Kidney epithelial cell (primary cell): ENCODE data around the gene SLC66A1. TPM values are rescaled to one million over a fixed set of nuclear protein-coding genes. Genes with fewer than 3 reads are reported as not detected.

ENCODE experiments used
- DNase-seq: peaks from one replicate; pipeline ENCODE4 v3.0.0-alpha.2; 2010; ENCODE audit warnings: low read depth
- H3K27me3 ChIP-seq: 2 replicates; pipeline ENCODE4 v1.6.0; 2011; ENCODE audit warnings: low read length; ENCODE audit not compliant: control insufficient read depth, insufficient read depth
- H3K36me3 ChIP-seq: 2 replicates; pipeline ENCODE4 v1.5.1; 2011; ENCODE audit warnings: low read length; ENCODE audit not compliant: control insufficient read depth, insufficient read depth
- H3K4me3 ChIP-seq: 2 replicates; pipeline ENCODE4 v1.5.1; 2011; ENCODE audit warnings: low read depth, mild to moderate bottlenecking, control low read depth, low read length
- CTCF ChIP-seq: IDR thresholded peaks from 2 replicates; pipeline ENCODE4 v1.5.1; 2011; ENCODE audit warnings: mild to moderate bottlenecking, moderate library complexity, low read length, control low read depth, inconsistent platforms; ENCODE audit not compliant: insufficient read depth, poor library complexity, severe bottlenecking
- total RNA-seq: library from RNA; depleted of rRNA; stranded (reverse); fragments of >200 nt; gene quantifications from 2 replicates; pipeline ENCODE4 v1.2.3, GENCODE V29; 2015

SLC66A1 gene
- total RNA-seq, 1 donor from 2014 or later, result 50.6 TPM

DNA sequence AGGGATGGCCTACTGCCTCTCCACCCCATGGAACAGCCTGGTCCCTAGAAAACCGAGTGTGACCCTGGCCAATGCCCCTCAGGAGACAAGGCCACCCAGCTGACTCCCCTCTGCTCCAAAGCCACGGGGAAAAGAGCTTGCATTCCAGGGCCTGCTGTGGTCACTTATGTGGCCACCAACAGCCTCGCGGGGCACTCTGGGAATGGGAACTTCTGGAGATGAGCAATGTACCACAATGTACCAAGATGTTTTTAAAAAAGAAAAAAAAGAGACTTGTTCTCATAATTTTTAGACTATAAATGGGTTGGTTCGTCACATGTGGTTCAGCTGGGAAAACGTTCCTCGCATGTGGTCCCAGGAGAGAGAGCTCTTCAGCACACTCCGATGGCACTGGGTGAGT, 62.8 kb downstream of the SLC66A1 start:
- H3K4me3 ChIP-seq, result no peak overlapping the region
- H3K27me3 ChIP-seq, result no peaks in the 10 kb centered on the region
- no peak for TF ChIP-seq CTCF
- no peak for DNase-seq
- peaks cover 3% of the 10 kb centered on the region for H3K36me3 ChIP-seq

- peaks cover 3% of the 10 kb centered on the region for H3K36me3 ChIP-seq
- H3K27me3 ChIP-seq, result no peaks in the 10 kb centered on the region
- TF ChIP-seq CTCF, result no peak
- no peak for DNase-seq
- H3K4me3 ChIP-seq, result no peak overlapping the region
Observed at GRCh38 chr1:19375631-19376400, 63.7 kb downstream of the SLC66A1 start.

GRCh38 chr1:19376428-19377372, 64.6 kb downstream of the SLC66A1 start:
- H3K4me3 ChIP-seq, result no peak overlapping the region
- no peak for TF ChIP-seq CTCF
- H3K27me3 ChIP-seq, result no peaks in the 10 kb centered on the region
- H3K36me3 ChIP-seq, result peaks cover 3% of the 10 kb centered on the region
- no peak for DNase-seq

DNA sequence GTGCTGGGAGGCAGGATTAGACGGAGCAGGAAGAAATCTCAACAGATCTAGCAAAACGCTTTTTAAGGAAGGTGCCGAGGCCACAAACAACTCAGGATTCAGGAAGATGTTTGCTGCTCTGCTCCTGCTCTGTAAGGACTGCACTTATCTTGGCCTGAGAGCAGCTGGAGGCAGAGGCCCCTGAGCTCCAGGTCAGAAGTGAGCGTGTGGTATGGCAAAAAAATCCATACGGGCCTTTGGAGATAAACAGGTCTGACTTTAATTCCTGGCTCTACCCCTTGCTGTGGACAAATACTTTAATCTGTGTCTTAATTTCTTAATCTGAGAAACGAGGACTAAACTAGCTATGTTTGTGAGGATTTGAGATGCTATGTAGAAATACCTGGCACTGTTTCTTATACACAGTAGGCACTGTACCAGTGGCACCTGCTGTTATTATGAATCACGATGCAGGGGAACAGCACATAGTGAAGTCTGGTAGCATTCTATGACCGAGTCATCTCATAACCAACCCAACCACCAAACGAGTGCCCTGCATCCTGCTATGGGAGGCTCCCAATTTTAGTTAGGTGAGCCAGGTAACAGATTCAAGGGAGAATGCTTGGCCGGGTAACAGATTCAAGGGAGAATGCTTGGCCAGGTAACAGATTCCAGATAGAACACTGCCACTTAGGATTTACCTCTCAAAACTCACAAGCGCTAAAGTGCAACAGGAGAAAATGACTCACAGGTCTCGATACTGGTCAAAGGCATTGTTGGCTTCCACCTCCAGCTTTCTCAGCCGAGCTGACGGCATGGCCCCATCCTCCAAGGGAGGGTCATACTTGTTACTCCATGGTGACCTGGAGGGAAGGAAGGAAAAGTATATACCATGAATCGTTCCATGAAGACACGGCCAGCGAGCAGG, 65.9 kb downstream of the SLC66A1 start:
- Histone ChIP-seq H3K27me3 (no peaks in the 10 kb centered on the region), H3K36me3 (peaks cover 3% of the 10 kb centered on the region), H3K4me3 (no peak overlapping the region)
- DNase-seq, result no peak
- TF ChIP-seq CTCF, result no peak

Other genes starting within 250 kb of the SLC66A1 start
- 125 and 128 TPM in 2 replicates for gene UBR4, start 102.1 kb upstream of the SLC66A1 start, total RNA-seq
- 64.5 and 79.1 TPM in 2 replicates for gene EMC1, start 60.8 kb upstream of the SLC66A1 start, total RNA-seq
- gene MRTO4, start 60.5 kb upstream of the SLC66A1 start, total RNA-seq, result 44.4 and 47.4 TPM in 2 replicates
- gene AKR7A3, start 23.6 kb upstream of the SLC66A1 start, total RNA-seq, result 0.33 and 0.75 TPM in 2 replicates
- 85.6 and 97.4 TPM in 2 replicates for gene AKR7A2, start 182 bp upstream of the SLC66A1 start, total RNA-seq
- 93.6 and 105 TPM in 2 replicates for gene CAPZB, start 173.2 kb downstream of the SLC66A1 start, total RNA-seq